HepG2 (cell line): Measurements from ENCODE around the gene ZNF627. TPM values are rescaled to one million over a fixed set of nuclear protein-coding genes. Genes with fewer than 3 reads are reported as not detected.

Experiments used
- ARID2 ChIP-seq: sonication (generic); formaldehyde crosslinking; IDR thresholded peaks from 2 replicates; pipeline ENCODE4 v1.8.1; 2022; ENCODE audit warnings: mild to moderate bottlenecking, missing genetic modification reagents, borderline replicate concordance
- CSRNP1 ChIP-seq: sonication (generic); formaldehyde crosslinking; IDR thresholded peaks from 2 replicates; pipeline ENCODE4 v1.8.1; 2023; ENCODE audit warnings: mild to moderate bottlenecking, missing genetic modification reagents
- GMEB1 ChIP-seq: sonication (generic); formaldehyde crosslinking; IDR thresholded peaks from 2 replicates; pipeline ENCODE4 v1.5.1; 2020; ENCODE audit warnings: missing genetic modification reagents, mild to moderate bottlenecking, borderline replicate concordance
- HHEX ChIP-seq: IDR thresholded peaks from 2 replicates; pipeline ENCODE4 v1.6.1; 2016; ENCODE audit warnings: control low read depth
- NCOA1 ChIP-seq: sonication (generic); formaldehyde crosslinking; IDR thresholded peaks from 2 replicates; pipeline ENCODE4 v1.9.0; 2021; ENCODE audit warnings: missing genetic modification reagents
- SMAD9 ChIP-seq: sonication (generic); formaldehyde crosslinking; IDR thresholded peaks from 2 replicates; pipeline ENCODE4 v1.5.1; 2020; ENCODE audit warnings: mild to moderate bottlenecking, missing genetic modification reagents
- SPEN ChIP-seq: sonication (generic); formaldehyde crosslinking; IDR thresholded peaks from 2 replicates; pipeline ENCODE4 v1.5.1; 2020; ENCODE audit warnings: low read depth, mild to moderate bottlenecking, missing genetic modification reagents
- SRSF4 ChIP-seq: fragments of 200-400 bp; formaldehyde crosslinking; IDR thresholded peaks from one replicate; pipeline ENCODE4 v1.6.1; 2018; ENCODE audit warnings: mild to moderate bottlenecking, low read depth, low read length, moderate library complexity; ENCODE audit not compliant: poor library complexity, severe bottlenecking
- ZBTB40 ChIP-seq, 2 experiments: fragments of 450-650 bp in 1 of 2; sonication (generic) in 1 of 2; formaldehyde crosslinking in 1 of 2; IDR thresholded peaks; 2 replicates each; pipeline versions ENCODE4 v1.6.1 to v1.8.0; 2016 to 2022; ENCODE audit warnings: antibody characterized with exemption in 1 of 2, mild to moderate bottlenecking in 1 of 2, missing genetic modification reagents in 1 of 2
- ZNF572 ChIP-seq: sonication (generic); formaldehyde crosslinking; IDR thresholded peaks from 2 replicates; pipeline ENCODE4 v1.5.1; 2020; ENCODE audit warnings: mild to moderate bottlenecking, missing genetic modification reagents
- ZNF878 ChIP-seq: sonication (generic); formaldehyde crosslinking; IDR thresholded peaks from 2 replicates; pipeline ENCODE4 v1.8.1; 2023; ENCODE audit warnings: mild to moderate bottlenecking, missing genetic modification reagents, moderate library complexity
- ZSCAN9 ChIP-seq: IDR thresholded peaks from 2 replicates; pipeline ENCODE4 v1.6.1; 2016; ENCODE audit warnings: borderline replicate concordance
- polyA plus RNA-seq, 8 experiments: library from polyadenylated mRNA; depleted of rRNA in 3 of 8; stranded (reverse) in 7 of 8; unstranded in 1 of 8; fragments of >200 nt; fragmentation: Illumina TruSeq in 4 of 8; extraction: Trizol in 4 of 8; gene quantifications; 2 replicates each; pipeline versions ENCODE4 v1.2.1 to v1.2.3, GENCODE V29; 2011 to 2016; ENCODE audit warnings: low read depth in 4 of 8, missing spikeins in 1 of 8, mixed read lengths in 1 of 8; ENCODE audit not compliant: insufficient read depth in 1 of 8
- total RNA-seq, 5 experiments: library from RNA; depleted of rRNA; stranded (reverse); fragments of >200 nt; fragmentation: Illumina TruSeq; extraction: Trizol; gene quantifications; 2 replicates each; pipeline ENCODE4 v1.2.3, GENCODE V29; 2016; ENCODE audit warnings: low read depth in 1 of 5
- TF ChIP-seq, protein P1 (sequence below): sonication (generic); formaldehyde crosslinking; IDR thresholded peaks from 2 replicates; pipeline ENCODE4 v1.5.0; 2020; ENCODE audit warnings: missing genetic modification reagents
- TF ChIP-seq, protein P2 (sequence below): sonication (generic); formaldehyde crosslinking; IDR thresholded peaks from 2 replicates; pipeline ENCODE4 v1.5.0; 2020; ENCODE audit warnings: missing genetic modification reagents

ZNF627 gene
- total and polyA plus RNA-seq, 2 of the 13 experiments (the other 11 are each of a cell fraction or from before 2014, with no cell fraction given), result 4.2 to 12.7 TPM

DNA sequence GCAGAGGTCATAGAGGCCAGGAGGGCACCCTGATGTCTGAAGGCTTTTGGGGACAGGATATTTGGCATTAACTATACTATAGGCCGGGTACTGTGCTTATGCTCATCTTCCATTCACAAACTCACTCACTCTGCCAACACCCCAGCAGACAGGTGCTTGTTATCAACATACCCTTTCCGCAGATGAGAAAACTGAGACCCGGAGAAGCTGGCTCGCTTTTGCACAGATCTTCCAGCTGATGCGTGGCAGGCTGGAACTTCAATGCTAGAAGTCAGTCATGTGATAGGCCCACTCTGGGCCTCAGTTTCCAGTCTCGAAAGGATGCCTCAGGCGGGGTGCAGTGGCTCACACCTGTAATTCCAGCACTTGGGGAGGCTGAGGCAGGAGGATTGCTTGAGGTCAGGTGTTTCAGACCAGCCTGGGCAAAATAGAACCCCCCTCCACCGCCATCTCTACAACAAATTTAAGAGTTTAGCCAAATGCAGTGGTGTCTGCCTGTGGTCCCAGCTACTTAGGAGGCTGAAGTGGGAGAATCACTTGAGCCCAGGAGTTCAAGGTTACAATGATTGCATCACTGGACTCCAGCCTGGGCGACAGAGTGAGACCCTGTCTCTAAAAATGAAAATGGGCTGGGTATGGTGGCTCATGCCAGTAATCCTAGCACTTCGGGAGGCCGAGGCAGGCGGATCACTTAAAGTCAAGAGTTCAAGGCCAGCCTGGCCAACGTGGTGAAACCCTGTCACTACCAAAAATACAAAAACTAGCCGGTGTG is 49.2 kb upstream of the ZNF627 start (continued):
- TF ChIP-seq CSRNP1 (CRISPR knock-in tag) (no peak), HHEX (CRISPR knock-in tag) (no peak), ZNF572 (CRISPR knock-in tag) (no peak), ARID2 (CRISPR knock-in tag) (no peak), SPEN (no peak), NCOA1 (no peak), SRSF4 (no peak), GMEB1 (no peak), SMAD9 (CRISPR knock-in tag) (no peak), ZSCAN9 (no peak), ZBTB40 (IDR thresholded peaks at IDR 0.05) (no peak), ZBTB40 (CRISPR knock-in tag; IDR thresholded peaks at IDR 0.05) (no peak), ZNF878 (CRISPR knock-in tag) (no peak)
- TF ChIP-seq, protein P1, sequence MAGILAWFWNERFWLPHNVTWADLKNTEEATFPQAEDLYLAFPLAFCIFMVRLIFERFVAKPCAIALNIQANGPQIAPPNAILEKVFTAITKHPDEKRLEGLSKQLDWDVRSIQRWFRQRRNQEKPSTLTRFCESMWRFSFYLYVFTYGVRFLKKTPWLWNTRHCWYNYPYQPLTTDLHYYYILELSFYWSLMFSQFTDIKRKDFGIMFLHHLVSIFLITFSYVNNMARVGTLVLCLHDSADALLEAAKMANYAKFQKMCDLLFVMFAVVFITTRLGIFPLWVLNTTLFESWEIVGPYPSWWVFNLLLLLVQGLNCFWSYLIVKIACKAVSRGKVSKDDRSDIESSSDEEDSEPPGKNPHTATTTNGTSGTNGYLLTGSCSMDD (CRISPR knock-in tag), result no peak
- TF ChIP-seq, protein P2, sequence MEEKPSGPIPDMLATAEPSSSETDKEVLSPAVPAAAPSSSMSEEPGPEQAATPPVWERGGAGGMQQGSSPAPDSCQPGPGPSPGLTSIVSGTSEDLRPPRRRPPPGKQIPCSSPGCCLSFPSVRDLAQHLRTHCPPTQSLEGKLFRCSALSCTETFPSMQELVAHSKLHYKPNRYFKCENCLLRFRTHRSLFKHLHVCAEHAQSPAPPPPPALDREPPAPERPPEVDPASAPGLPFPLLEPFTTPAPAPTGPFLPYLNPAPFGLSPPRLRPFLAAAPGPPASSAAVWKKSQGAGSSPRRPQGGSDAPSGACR, result no peak
